Measurements from ENCODE around the gene SCAP.

Gene SCAP

GRCh38 chr3:47429476-47430270 lies 46.1 kb downstream of the SCAP start:
- DNase-seq = no peak

GRCh38 chr3:47428662-47429061 lies 47.1 kb downstream of the SCAP start:
- no peak for DNase-seq

GRCh38 chr3:47427866-47428265 lies 47.9 kb downstream of the SCAP start:
- DNase-seq = no peak

GRCh38 chr3:47425959-47426358 lies 49.8 kb downstream of the SCAP start:
- DNase-seq = no peak

GRCh38 chr3:47425383-47425778 lies 50.4 kb downstream of the SCAP start:
- no peak for DNase-seq

DNA sequence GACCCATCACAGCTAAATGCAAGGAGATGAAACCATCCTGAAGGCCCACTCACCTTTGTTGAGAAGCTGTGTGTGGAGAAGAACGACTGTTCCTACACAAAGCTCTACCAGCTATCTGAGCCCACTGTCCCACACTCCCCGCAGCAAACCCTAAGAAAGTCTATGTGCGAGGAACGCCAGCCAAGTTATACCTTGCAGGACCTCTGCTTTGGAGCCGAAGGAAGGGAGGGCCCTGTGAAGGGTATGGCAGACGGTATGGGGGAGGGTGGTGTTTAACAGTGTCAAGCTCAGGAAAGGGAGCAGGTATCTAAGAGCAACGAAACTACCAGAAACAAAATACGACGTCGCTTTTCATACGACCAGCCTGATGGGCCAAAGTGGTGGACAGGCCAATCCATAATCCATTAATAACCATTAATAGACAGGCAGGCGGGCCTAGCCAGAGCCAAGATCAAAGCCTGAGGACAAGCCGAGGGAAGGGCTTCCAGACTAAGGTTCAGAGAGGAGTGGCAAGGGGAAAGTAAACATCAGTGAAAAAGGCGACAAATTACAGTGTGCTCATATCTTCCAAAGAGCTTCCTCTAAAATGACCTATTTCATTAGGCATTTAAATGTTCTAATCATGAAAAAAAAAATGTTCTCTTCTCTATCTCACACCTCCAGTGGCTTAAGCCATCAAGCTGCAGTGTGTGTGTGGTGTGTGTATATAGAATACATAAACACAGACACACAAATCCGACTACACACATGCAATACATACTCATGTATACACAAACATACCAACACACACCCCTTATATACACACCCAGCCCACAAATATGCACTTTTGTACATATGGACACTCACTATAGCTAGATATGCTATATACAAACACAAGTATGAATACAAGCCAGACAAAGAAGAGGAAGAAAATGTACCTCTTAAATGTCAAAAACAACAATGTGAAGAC lies 51.0 kb downstream of the SCAP start:
- DNase-seq = no peak

- no peak for DNase-seq
These were observed 52.1 kb downstream of the SCAP start for GRCh38 chr3:47423548-47424145.

GRCh38 chr3:47422743-47423142 lies 53.0 kb downstream of the SCAP start:
- DNase-seq = no peak

GRCh38 chr3:47421741-47422649 lies 53.7 kb downstream of the SCAP start:
- no peak for DNase-seq

- DNase-seq = peak; percentile 89
These were observed 54.9 kb downstream of the SCAP start for GRCh38 chr3:47420511-47421484.

DNA sequence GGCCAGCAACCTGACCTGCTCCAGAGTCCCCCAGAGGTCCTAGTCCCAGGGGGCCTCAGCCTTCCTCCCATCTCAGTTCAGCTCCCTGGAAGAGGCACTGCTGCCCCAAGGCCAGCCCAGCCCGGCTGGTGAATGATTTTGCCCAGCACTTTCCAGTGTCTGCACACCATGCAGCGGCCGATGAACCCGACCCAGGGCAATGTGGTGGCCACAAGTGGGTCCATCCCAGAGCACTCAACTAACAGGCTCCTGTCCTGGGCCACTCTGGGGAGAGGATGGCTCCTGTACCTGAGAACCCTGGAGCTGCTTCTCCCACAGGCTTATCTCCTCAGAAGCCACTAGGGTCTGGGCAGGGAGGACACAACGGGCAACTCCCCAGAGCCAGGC lies 55.7 kb downstream of the SCAP start:
- DNase-seq = no peak

DNA sequence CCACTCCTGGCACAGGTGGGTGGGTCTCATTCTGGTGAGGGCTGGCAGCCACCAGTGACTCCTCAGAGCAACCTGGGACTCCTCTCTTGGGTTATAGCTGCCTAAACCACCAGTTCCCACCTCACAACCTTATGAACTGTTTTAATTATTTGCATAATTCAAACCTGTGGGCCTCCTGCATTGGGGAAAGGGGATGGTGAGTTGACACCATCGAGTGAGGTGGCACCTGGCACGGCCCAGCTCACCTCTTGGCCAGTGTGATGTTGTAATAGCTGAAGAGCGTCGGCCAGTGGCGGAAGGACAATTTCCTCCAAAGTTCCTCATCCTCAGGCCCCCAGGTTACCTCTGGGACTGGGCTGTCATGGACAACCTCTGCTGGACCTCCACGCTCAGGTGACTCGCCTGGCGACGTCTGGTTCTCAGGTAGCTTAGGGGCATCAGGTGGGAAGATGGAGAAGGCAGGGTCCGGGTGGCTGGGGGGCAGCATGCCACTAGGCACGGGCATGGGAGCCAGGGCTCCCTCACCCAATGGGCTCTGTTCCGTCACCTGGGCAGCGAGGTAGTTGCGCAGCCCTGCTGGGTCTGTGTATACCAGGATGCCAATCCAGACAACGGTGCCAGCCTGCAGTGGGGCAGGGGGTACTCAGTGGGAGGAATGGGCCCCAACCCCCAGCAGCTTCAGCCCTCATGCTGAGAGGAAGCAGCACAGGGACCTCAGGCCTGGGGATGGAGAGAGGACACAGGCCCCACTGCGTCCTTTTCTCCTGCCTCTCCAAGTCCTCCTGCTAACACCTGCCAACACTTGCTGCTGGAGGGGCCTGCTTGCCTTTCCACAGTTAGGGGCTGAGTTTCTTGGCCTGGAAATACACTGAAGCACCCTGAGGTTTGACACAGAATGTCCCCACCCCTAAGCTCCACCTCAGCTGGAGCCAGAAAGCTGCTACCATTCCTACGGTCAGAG lies 56.4 kb downstream of the SCAP start:
- DNase-seq = no peak

DNA sequence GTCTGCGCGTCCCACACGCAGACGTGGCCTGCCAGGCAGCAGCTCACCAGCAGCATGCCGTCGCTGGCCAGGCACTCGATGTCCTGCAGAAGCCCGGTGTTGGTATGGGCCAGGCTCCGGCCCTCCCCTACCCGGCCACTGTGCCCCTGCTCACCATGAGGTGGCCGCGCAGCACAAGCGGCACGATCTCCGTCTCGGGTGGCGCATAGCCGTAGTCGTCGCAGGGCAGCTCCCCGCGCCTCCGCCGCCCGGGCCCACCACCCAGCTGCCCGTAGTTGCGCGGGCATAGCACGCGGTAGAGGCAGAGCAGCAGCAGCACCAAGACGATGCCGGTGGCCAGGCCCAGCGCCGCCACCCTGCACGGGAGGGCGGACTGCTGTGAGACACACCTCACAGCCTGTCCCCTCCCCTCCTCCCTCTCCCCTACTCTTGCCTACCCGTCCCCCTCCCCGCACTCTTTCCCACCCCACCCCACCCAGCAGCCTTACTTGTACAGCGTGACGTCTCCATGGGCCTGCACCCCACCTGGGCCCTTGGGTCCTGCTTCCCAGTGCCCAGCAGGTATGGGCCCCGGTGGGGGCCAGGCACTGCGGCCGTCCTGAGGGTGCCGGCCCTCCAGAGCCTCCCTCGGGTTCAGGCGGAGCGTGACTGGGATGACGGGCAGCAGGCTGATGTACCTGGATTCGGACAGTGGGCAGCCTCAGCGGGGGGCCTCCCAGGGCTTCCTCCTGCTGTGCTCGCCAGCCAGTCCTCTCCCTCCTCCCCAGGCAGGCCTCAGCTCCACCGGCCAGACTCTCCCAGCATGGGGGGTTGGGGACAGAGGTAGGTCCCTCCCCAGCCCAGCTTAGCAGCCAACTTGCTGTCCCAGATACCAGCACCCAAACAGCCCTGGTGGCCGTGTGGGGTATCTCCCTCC lies 57.3 kb downstream of the SCAP start:
- no peak for DNase-seq

DNA sequence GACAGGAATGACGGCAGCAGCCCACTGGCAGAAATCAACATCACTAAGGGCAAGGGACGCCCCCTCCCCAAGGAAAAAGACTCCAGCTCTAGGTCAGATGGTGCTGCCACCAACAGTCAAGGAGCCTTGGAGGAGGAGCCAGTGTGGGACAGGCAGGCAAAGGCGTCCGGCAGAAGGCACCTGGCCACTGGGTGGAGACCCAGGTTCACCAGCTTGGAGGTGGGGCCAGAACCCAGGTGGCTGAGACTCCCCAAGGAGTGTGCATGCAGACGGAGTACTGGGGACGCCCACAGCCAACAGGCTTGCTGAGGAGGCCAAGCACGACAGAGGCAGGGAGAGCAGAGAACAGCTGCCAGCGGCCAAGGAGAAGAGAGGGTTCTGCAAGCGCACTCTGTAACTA lies 59.7 kb downstream of the SCAP start:
- DNase-seq = no peak

DNA sequence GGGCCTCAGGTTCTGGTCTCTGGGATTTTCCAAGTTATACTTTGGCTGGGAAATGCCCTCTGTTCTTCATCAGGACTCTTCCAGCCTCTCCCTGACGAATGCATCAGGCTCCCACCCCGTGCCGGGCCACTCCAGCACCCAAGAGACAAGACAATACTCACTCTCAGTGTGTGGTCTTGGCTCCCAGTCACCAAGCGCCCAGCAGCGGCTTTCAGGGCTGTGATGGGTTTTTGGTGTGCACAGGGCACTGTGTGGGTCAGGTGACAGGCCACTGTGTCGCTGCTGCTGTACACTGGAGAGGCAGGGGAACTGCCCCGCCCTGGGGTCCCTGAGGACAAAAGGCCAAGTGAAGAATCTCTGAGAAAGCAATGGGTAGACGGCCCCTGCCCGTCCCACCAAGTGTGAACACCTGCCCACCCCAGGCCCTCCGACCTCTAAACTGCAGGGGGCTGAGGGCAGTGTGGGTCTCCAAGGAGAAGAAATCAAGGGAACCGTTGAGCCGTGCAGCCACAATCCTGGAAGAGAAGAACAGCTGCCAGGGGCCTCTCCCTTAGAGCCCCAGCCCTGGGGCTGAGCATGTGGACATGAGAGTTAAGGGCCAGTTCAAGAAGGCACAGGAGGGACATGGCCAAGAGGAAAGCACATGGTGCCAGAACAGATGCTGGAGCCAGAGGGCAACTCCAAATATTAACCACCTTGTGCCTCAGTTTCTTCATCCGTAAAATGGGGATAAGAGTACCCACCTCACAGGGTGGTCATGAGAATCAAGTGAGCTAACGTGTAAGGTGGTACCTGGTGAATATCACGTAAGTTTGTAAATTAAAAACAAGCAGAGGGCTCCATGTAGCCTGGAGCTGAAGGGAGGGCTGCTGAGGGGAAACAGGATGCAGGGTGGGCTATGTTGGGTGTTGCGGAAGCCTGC lies 60.8 kb downstream of the SCAP start:
- no peak for DNase-seq

GRCh38 chr3:47414161-47414564 lies 61.6 kb downstream of the SCAP start:
- no peak for DNase-seq

- DNase-seq = no peak
These were observed 62.0 kb downstream of the SCAP start for GRCh38 chr3:47413751-47414150.
